GM12878 (cell line): ENCODE data around the gene RPS6KA5.

Source experiments
- MXI1 ChIP-seq: fragments of 150-350 bp; IDR thresholded peaks from 2 replicates; pipeline ENCODE4 v1.6.1; 2011; ENCODE audit warnings: low read depth, mild to moderate bottlenecking, inconsistent platforms, low read length, improper control_type of control experiment
- STAT3 ChIP-seq: IDR thresholded peaks from 2 replicates; pipeline ENCODE4 v1.6.1; 2011; ENCODE audit warnings: low read depth, low read length, improper control_type of control experiment
- TAF1 ChIP-seq: IDR thresholded peaks from 2 replicates; pipeline ENCODE4 v1.6.1; 2011; ENCODE audit warnings: mild to moderate bottlenecking, low read depth, low read length, borderline replicate concordance
- YY1 ChIP-seq: IDR thresholded peaks from 2 replicates; pipeline ENCODE4 v1.6.1; 2011; ENCODE audit warnings: low read depth, mild to moderate bottlenecking, low read length
- TF ChIP-seq, protein P1 (sequence below), 3 experiments: IDR thresholded peaks in 2 of 3; conservative IDR thresholded peaks in 1 of 3; 2 replicates each; pipeline ENCODE4 v1.5.1; 2011; ENCODE audit warnings: low read depth in 3 of 3, low read length in 3 of 3, mild to moderate bottlenecking in 3 of 3, control low read depth in 2 of 3, moderate library complexity in 2 of 3, inconsistent platforms in 1 of 3, mixed read lengths in 1 of 3; ENCODE audit not compliant: control insufficient read depth in 2 of 3, insufficient read depth in 1 of 3; ENCODE audit errors: extremely low read depth in 1 of 3

DNA sequence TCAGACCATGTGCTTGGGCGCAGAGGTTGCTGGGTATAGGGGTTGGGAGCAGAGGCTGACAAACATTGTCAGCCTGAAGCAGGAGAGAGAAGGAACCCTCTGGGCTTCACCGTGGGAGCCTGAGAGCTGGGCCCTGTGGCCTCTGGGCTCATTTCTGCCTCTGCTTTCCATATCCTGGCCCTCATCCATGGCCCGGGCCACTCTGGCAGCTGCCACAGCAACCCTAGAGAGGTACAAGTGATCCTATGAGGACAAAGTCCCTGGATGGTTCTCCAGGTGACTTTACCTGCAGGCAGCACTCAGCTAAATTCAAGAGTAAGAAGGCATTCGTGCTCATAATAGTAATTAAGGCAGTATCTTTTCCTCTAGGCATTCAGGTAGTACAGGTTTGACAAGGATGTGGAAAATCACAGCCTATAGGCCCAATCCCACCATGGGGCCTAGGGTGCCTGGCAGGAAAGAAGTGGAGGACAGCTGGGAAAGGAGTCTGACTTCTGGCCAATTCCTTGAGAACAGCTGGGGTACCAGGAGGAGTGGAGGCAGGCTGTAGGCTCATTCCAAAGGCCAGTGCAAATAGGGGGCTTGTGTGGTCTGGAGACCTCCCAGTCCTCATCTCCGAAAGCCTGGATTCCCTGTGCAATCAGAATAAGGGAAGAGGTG is 240.6 kb downstream of the RPS6KA5 start:
- no peak for TF ChIP-seq TAF1
- TF ChIP-seq, protein P1, sequence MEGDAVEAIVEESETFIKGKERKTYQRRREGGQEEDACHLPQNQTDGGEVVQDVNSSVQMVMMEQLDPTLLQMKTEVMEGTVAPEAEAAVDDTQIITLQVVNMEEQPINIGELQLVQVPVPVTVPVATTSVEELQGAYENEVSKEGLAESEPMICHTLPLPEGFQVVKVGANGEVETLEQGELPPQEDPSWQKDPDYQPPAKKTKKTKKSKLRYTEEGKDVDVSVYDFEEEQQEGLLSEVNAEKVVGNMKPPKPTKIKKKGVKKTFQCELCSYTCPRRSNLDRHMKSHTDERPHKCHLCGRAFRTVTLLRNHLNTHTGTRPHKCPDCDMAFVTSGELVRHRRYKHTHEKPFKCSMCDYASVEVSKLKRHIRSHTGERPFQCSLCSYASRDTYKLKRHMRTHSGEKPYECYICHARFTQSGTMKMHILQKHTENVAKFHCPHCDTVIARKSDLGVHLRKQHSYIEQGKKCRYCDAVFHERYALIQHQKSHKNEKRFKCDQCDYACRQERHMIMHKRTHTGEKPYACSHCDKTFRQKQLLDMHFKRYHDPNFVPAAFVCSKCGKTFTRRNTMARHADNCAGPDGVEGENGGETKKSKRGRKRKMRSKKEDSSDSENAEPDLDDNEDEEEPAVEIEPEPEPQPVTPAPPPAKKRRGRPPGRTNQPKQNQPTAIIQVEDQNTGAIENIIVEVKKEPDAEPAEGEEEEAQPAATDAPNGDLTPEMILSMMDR (IDR thresholded peaks at IDR 0.05 in 2 of 3, conservative IDR thresholded peaks at IDR 0.05 in 1 of 3; ENCODE audit: control insufficient read depth in 2 of 3, extremely low read depth in 1 of 3, insufficient read depth in 1 of 3, low read depth in 3 of 3, low read length in 3 of 3): no peak
- TF ChIP-seq MXI1: no peak
- TF ChIP-seq STAT3: no peak
- TF ChIP-seq YY1: no peak
